HG03575 (cell line): ENCODE measurements around the gene CES1.
"Not testable (repeated sequence)": the region's sequence is repeated elsewhere in the genome, so short reads cannot be mapped to it uniquely, and the experiment has no call there.

Experiments
- ATAC-seq: cut with Tn5 transposase; IDR thresholded peaks from one replicate; pipeline ENCODE4 v1.9.1; 2021; ENCODE audit not compliant: unreplicated experiment, insufficient number of reproducible peaks, low FRiP score; ENCODE audit errors: extremely low read depth

The CES1 gene

DNA sequence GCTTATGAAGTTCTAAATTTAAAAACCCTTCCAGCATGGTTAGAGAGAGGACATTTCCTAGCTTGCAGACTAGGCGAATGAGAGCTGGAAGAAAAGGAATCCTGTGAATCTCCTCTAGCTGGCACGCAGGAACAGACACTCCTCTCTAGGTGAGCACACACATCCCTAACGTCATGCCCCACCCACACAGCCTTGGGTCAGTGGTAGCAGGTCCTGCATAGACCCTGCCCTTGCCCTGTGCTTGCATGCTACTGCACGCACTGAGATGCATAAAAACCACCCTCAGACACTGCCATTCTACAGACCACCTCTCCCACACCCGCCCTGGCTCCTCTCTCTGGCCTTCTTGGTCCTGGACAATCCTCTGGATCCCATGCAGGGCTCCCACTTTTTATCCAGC lies 23.5 kb downstream of the CES1 start:
- no peak for ATAC-seq

DNA sequence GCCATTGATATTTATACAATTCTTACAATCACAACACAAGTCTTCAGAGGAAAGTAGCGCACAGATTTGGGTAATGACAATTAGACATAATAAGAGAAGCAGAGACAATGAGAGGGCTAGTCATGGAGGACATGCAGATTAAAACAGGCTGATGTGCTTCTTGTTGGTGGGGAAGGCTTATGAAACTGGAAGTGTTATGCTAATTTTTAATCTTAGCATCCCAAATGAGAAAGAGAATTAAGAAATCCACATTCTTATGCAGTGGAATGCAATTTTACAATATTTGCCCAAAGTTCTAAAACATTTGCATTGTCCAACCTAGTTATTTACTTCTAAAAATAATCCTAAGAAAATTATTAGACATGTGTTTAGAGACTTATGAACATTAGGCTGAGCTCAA lies 24.6 kb downstream of the CES1 start:
- ATAC-seq = not testable (repeated sequence)

DNA sequence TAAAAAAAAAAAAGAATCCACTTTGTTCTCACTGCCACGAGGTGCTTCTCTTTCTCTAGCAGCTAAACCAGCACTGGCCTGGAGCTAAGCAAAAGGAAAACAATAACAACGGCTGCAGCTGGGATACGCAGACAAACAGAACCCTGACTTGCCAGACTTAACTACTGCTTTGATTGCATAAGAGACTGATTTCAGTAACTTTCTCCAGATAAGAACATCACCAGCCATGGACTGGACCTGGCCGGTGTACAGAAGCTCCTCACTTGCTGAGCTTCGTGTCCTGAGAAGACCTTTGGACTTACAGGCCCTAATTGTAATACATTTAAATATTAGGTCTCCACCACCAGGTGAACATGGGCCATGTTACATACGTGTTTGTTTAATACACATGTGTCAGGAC lies 27.8 kb downstream of the CES1 start:
- not testable (repeated sequence) for ATAC-seq

DNA sequence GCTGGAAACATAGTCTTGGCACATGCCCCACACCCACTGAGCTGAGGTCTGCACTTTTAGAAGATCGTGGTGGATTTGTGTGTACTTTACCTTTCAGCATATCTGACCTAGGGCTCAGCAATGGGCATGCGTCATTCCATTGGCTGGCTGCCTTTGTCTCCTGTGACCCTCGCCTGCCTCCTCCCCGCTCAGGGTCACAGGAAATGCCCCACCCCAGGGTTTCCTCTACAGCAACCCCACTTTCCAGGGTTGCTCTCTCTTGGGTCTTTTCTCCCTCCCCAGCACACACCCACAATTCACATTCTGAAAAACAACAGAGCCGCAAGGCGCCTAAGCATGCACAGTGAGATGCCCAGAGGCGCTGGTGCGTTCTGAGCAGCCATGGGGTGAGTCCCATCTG lies 29.2 kb downstream of the CES1 start:
- not testable (repeated sequence) for ATAC-seq

DNA sequence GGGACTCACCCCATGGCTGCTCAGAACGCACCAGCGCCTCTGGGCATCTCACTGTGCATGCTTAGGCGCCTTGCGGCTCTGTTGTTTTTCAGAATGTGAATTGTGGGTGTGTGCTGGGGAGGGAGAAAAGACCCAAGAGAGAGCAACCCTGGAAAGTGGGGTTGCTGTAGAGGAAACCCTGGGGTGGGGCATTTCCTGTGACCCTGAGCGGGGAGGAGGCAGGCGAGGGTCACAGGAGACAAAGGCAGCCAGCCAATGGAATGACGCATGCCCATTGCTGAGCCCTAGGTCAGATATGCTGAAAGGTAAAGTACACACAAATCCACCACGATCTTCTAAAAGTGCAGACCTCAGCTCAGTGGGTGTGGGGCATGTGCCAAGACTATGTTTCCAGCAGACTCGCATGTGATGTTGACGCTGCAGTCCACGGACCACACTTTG lies 39.9 kb downstream of the CES1 start:
- not testable (repeated sequence) for ATAC-seq

DNA sequence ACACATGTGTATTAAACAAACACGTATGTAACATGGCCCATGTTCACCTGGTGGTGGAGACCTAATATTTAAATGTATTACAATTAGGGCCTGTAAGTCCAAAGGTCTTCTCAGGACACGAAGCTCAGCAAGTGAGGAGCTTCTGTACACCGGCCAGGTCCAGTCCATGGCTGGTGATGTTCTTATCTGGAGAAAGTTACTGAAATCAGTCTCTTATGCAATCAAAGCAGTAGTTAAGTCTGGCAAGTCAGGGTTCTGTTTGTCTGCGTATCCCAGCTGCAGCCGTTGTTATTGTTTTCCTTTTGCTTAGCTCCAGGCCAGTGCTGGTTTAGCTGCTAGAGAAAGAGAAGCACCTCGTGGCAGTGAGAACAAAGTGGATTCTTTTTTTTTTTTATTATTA lies 41.4 kb downstream of the CES1 start:
- not testable (repeated sequence) for ATAC-seq

DNA sequence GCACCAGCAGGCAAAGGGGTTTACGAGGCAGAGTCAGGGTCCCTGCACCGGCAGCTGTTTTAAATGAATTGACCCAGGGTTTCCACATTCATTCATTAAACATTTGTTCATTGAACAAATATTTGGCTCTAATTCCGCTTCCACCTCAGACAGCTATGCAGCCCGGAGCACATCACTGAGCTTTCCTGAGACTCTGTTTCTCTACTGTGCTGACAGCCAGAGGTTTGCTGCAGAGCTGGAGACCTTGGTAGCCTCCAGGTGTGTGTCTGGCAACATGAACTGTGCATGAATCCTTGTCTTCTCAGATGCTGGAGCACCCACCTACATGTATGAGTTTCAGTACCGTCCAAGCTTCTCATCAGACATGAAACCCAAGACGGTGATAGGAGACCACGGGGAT lies 42.7 kb downstream of the CES1 start:
- not testable (repeated sequence) for ATAC-seq

DNA sequence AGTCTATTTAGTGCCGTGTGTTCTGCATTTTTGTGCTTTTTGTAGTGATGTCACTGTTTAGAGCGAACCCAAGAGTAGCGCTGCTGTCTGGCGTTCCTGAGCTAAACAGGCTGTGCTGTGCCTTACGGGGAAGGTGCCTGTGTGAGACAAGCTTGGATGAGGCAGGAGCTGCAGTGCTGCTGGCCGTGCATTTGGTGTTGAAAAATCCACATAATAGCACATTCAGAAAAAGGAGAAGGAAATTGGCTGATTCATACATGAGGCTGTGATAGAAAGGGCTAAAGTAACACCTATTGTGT lies 50.2 kb downstream of the CES1 start:
- ATAC-seq = not testable (repeated sequence)

DNA sequence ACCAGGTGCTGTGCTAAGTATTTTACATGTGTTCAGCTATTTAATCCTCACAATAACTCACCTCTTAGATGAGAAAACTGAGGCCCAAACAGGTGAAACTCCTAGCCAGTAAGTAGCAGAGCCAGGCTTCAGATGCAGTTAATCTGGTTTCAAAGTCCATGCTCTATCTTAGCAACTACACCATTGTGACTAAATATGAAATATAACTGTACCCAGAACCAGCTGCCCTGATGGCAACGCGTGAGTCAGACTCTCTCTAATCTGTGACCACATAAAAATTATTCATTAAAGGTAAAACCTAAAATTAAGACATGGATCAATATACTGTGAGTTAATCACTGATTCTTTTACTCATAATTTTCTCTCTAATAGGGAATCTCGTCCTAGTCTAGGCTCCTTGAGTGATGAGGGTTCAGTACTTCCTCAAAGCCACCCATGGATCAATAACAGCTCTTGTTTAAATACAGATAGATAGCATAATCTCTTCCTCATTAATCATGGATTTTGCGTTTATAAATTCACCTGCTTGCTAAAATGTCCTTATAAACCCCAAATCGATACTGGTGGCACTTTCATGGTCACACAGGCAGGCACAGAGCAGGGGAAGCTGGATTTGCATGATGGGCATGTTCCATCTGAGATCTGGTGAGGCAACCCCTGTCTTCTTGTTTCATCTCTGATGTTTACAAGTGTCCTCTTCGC lies 50.7 kb downstream of the CES1 start:
- not testable (repeated sequence) for ATAC-seq

DNA sequence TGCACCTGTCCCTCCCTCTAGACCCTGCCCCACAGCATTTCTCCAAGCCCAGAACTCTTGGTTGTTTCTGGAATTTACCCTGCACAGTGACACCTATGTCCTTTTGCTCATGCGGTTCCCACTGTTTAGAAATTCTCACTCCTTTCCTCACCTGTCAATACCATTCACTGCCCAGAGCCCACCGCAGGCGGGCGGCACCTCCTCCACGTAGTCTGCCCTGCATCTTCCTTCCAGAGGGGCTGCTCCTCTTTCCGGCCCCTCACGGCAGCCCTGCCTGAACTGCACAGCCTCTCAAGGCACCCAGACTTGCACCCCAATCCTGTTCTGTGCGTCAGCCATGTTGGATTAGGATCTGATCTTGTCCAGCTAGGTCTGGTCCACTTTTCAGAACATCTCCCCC lies 51.4 kb downstream of the CES1 start:
- not testable (repeated sequence) for ATAC-seq

DNA sequence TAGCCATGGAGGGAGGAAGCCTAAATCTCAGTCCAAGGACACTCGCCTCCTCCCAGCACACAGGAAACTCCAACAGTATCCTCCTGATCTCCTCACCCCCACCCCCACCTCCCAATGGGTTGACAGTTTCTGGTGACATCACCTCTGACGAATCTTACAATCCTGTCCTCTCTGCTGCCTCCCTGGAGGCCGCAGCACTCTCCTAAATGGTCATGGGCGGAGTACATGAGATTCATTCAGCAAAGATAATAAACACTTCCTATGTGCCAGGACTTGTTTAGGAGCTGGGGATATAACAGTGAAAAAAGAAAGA lies 52.8 kb downstream of the CES1 start:
- not testable (repeated sequence) for ATAC-seq

DNA sequence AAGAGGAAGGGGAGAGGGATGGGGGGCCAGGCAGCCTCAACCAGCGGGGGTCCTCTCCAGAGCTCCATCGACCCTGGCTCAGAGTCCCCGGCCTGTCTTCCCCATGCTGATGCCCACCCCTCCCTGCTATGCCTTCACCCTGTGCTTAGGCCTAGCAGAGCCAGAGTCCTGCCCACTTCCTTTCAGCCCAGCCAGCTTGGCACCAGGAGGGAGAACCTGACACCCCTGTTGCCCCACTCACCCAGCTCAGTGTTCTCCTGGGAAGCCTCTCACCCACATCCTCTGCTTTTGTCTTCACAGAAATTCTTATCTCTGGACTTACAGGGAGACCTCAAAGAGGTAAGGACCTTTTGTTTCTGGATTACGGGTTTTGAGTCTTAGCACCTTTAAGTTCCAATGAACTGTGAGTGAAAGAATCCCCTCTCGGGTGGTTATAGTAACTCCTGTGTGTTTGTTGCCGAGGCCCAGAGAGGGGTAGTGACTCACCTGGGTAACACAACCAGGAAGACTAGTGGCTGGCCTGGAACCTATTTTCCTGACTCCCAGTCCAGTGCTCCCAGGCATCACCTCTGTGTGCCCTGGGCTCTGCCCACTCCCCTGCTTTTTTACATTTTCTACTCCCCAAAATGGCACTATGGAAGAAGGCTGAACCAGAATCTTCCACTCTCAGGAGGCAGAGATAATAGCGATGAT lies 53.3 kb downstream of the CES1 start:
- ATAC-seq = no peak

DNA sequence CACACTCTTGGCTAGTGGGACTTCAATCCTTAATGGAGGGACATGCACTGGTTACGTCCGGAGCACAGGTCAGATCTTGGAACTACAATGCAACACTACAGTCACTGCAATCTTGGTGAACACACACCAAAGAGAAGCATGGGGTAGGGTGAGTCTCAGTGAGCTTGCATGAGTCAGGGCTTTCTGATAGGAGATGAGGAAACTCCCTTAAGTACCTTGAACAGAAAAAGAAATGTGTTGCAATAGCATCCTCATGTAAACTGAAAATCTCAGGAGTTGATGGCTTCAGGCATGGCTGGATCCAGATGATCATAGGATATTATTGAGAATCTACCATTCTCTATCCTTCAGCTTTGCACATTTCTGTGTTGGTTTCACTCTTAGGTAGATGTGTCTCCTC lies 54.1 kb downstream of the CES1 start:
- ATAC-seq = no peak

DNA sequence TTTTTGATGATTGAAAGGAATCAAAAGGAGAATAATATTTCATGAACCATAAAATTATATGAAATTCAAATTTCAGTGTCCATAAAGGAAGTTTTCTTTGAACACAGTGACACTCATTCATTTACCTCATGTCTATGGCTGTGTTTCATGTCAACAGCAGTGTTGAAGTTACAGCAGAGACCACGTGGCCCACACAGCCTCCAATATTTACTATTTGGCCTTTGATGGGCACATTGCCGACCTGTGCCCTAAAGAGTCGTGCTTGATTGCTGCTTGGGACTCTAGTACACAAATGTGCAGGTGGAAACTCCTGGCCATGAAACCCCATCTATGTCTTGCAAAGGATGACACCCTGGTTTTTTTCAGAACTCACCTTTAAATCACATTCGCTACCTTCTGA lies 57.0 kb downstream of the CES1 start:
- ATAC-seq = no peak

DNA sequence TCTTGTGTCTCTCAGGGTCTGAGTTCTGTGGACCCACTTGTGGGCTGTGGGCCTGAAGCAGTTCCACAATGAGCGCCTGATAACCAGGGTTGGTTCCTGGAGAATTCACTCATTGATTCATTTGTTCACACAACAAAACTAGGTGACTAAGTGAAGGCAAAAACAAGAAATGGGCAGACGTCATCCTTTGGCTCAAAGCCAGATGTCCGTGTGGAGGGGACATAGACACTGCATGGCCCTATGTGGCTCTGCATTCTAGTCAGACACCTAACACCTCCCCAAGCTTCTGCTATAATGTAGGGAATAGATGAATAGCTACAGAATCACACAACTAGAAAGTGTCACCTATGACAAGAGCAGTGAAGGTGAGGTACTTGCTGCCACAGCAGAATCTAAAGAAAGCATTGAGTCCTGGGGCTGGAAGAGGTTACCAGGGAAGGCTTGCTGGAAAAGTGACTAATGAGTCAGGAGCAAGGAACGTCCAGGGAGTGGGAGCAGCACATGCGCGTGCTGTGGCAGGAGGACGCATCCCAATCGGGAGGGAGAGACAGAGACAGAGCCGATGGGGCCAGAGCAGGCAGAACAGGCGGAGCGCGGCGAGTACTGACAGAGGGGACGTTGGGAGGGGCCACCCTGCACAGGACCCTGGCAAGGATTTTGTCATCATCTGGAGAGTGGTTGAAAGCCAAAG lies 58.9 kb downstream of the CES1 start:
- no peak for ATAC-seq

DNA sequence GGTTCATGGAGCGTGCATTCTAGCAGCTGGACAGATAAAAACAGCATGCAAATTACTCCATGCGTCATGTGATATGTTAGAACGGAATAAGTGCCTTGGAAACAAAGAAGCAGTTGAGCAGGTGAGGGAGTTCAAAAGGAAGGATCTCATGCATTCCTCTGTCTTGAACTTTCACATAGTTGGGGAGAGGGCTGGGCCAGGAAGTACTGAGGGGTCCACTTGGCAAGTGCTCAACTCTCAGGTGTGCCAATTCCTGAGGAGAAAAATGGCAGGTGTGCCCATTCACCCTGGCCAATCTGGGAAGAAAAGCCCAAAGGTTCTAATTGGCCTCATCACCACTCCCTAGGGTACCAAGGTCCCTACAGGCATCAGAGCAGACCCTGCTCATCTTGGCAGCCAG lies 67.7 kb downstream of the CES1 start:
- no peak for ATAC-seq

DNA sequence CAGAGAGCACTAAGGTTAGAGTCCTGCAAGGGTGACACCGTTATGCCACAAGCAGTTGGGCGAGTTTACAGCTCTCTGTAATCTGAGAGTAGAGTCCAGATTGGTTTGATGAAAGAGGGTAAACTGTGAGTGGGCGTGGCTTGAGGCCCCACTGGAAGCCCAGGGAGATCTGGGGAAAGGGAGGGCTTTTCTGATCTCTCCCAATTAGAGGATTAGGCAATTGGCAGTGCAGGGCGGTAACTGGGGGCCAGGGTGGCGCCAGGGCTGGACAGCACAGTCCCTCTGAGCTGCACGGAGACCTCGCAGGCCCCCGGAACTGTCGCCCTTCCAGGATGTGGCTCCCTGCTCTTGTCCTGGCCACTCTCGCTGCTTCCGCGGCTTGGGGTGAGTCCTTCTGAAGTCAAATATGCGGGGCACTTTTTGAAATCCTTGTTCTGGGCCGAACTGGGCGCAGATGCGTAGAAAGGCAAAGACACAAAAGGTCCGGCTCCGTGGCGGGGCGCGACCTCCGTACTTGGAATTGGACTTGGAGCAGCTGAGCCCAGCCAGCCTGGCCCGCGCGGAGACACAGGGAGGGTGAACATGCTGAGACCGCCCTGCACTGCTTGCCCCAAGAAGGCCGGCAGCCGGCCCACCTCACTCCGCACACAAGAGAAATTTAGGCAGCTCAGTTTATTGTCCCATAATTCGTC lies 72.4 kb downstream of the CES1 start:
- no peak for ATAC-seq

DNA sequence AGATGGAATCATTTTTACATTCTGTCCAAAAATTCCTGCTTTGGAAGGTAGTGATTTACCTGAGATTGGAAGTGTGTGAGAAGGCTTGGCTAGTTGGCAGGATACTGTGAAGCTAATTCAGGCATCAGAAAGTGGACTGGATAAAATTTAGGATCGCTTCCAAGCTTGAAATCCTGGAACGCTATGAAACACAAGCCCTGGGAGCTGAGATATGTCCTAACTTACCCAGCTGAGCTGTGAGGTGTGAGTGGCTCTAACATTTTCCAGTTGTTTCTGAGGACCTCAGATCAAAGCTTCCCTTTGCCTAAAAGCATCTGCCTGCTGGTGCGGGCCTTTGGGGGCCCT lies 73.0 kb downstream of the CES1 start:
- ATAC-seq = not testable (repeated sequence)

DNA sequence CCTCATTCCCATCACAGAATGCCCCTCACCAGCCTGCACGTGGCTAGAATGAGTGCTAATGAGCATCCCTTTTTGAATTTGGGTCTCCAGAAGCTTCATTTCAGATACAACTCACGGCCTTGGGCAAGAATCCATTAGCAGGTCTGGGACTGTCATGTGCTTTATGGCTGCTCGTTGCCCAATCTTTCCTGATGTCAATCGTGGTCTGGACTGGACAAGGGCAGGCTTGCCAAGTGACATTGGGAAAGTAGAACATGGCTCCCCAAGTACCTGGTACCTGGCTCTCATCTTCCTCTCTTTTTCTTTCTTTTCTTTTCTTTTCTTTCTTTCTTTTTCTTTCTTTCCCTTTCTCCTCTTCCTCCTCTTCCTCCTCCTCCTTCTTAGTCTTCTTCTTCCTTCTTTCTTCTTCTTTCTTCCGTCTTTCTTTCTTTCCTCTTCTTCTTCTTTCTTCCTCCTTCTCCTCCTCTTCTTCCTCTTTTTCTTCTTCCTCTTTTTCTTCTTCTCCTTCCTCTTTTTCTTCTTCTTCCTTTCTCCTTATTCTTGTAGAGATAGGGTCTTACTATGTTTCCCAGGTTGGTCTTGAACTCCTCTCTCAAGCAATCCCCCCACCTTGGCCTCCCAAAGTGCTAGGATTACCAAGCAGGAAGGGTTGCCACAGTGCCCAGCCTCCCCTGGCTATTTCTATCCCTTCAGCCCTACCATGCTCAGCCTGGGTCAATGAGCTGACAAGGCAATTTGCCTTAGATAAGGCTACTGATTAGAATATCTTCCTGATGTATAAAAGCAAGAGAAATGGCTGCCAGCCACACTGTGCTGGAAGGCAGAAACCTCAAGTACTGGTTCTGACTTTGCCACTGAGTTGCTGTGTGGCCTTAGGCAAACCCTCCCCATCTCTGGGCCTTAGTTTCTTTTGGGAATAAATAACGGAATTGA lies 75.0 kb downstream of the CES1 start:
- not testable (repeated sequence) for ATAC-seq
